DMS79 (cell line): ENCODE measurements around the gene HDAC11.
"Not testable (repeated sequence)": the region's sequence is repeated elsewhere in the genome, so short reads cannot be mapped to it uniquely, and the experiment has no call there.

Source experiments
- DNase-seq: peaks from one replicate; lab custom pipeline; 2025; lab: John Stamatoyannopoulos, UW

Gene HDAC11

GRCh38 chr3:13507570-13508339 lies 27.6 kb downstream of the HDAC11 start:
- no peak for DNase-seq

- no peak for DNase-seq
Observed at GRCh38 chr3:13508496-13508895, 28.4 kb downstream of the HDAC11 start.

GRCh38 chr3:13509059-13509815 lies 29.1 kb downstream of the HDAC11 start:
- DNase-seq, result no peak

GRCh38 chr3:13509816-13510192 lies 29.7 kb downstream of the HDAC11 start:
- no peak for DNase-seq

GRCh38 chr3:13512451-13512850 lies 32.3 kb downstream of the HDAC11 start:
- DNase-seq, result no peak

GRCh38 chr3:13513051-13513912 lies 33.2 kb downstream of the HDAC11 start:
- no peak for DNase-seq

- no peak for DNase-seq
Observed at GRCh38 chr3:13513913-13514517, 33.9 kb downstream of the HDAC11 start.

- no peak for DNase-seq
Observed at GRCh38 chr3:13514639-13515435, 34.7 kb downstream of the HDAC11 start.

GRCh38 chr3:13515786-13516759 lies 36.0 kb downstream of the HDAC11 start:
- DNase-seq, result no peak

GRCh38 chr3:13516760-13517135 lies 36.6 kb downstream of the HDAC11 start:
- DNase-seq, result no peak

GRCh38 chr3:13517253-13517977 lies 37.3 kb downstream of the HDAC11 start:
- DNase-seq, result no peak

GRCh38 chr3:13518516-13518953 lies 38.4 kb downstream of the HDAC11 start:
- DNase-seq, result no peak

GRCh38 chr3:13519006-13519791 lies 39.1 kb downstream of the HDAC11 start:
- no peak for DNase-seq

GRCh38 chr3:13520326-13520880 lies 40.3 kb downstream of the HDAC11 start:
- no peak for DNase-seq

- DNase-seq, result no peak
Observed at GRCh38 chr3:13521309-13521708, 41.2 kb downstream of the HDAC11 start.

- DNase-seq, result not testable (repeated sequence)
Observed at GRCh38 chr3:13521749-13522148, 41.6 kb downstream of the HDAC11 start.

- DNase-seq, result no peak
Observed at GRCh38 chr3:13522236-13522635, 42.1 kb downstream of the HDAC11 start.

GRCh38 chr3:13524979-13525669 lies 45.0 kb downstream of the HDAC11 start:
- DNase-seq, result no peak
